GM20000 (cell line): ENCODE results near the gene BZW1.
A peak's percentile ranks its signal among the peaks of the same experiment; 100 is the strongest.
"Not testable (repeated sequence)": the region's sequence is repeated elsewhere in the genome, so short reads cannot be mapped to it uniquely, and the experiment has no call there.

ENCODE experiments used
- DNase-seq: peaks from one replicate; pipeline ENCODE4 v3.0.0; 2012; ENCODE audit warnings: low spot score
- TF ChIP-seq, protein P1 (sequence below): IDR thresholded peaks from 2 replicates; pipeline ENCODE4 v1.5.1; 2012; ENCODE audit warnings: mild to moderate bottlenecking, control low read depth; ENCODE audit errors: extremely low read depth, missing control alignments

The BZW1 gene

DNA sequence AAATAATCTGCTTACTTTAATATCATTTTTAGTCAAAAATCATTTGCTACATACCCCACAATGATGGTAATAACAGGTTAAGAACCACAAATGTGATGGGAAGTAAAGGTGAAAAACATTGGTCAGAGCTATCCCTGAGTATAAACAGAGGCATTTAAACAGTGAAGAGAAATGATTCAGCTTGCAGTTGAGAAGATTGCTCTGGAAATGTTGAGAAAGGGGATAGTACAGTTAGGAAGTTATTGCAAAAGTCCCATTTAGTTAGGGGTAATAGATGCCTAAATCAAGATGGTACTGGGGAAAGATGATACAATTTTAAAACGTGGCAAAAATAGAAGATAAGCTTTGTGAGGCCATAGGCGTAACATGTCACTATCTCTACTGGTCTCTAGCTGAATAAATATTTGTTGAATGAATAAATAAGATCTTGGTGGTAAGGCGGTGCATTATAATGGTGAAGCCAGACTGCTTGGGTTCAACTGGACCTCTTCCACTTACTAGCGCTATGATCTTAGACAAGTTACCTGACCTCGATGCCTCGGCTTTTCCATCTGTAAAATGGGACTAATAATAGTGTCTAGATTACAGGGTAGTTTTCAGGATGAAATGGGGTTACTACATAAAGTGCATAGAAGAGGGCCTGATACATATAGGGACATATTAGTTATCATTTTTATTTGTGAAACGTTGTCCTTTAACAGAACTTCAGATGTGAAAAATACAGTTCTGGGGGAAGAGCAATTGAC, 2.0 kb upstream of the BZW1 start:
- DNase-seq, result no peak
- TF ChIP-seq, protein P1, sequence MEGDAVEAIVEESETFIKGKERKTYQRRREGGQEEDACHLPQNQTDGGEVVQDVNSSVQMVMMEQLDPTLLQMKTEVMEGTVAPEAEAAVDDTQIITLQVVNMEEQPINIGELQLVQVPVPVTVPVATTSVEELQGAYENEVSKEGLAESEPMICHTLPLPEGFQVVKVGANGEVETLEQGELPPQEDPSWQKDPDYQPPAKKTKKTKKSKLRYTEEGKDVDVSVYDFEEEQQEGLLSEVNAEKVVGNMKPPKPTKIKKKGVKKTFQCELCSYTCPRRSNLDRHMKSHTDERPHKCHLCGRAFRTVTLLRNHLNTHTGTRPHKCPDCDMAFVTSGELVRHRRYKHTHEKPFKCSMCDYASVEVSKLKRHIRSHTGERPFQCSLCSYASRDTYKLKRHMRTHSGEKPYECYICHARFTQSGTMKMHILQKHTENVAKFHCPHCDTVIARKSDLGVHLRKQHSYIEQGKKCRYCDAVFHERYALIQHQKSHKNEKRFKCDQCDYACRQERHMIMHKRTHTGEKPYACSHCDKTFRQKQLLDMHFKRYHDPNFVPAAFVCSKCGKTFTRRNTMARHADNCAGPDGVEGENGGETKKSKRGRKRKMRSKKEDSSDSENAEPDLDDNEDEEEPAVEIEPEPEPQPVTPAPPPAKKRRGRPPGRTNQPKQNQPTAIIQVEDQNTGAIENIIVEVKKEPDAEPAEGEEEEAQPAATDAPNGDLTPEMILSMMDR, result no peak

DNA sequence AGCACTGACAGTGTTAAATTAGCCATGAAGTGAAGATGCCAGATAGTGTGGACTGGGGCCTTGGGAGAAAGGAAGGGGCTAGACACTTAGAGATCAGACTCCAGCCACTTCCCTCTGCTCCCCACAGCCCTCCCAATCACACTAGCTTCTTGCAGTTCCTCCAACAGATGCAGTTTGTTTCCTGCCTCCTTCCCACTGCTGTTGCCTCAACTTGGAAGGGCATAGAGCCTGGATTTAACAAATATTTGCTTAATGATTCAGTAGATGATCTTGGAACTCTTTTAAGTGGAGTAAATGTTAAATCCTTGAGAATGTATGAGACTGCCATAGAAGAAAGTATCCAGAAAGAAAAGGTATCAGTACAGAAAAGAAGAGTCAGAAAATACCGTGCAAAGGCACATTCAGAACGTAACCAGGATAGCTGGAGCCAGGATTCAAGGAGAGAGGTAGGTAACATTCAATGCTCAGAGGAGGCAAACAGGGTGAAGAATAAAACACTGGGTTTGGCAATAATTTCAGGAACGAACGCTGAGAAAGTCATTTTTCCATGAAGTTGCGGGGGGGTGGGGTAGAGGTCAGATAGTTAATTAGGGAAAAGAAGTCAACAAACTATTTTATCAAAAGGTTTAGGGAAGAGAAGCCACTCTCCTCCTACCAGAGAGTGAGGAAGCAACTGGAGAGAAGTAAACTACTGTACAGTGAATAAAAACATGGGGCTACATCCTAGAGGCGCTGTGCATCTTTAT, 1.3 kb upstream of the BZW1 start:
- DNase-seq, result no peak
- TF ChIP-seq, protein P1, result no peak

DNA sequence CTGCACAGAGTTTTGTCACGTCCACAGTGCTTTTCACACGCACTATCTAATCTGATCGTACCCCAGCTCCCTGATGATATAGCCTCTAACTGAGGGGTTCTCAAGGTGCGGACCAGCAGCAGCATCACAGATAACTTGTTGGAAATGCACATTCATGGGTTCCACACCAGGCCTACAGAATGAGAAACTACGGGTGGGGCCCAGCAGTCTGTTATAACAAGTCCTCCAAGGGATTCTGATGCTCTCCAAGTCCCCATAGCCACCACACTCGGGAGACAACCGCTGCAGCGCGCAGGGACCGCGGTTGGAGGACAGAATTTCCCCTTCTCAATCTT, 745 bp upstream of the BZW1 start:
- TF ChIP-seq, protein P1, result no peak

DNA sequence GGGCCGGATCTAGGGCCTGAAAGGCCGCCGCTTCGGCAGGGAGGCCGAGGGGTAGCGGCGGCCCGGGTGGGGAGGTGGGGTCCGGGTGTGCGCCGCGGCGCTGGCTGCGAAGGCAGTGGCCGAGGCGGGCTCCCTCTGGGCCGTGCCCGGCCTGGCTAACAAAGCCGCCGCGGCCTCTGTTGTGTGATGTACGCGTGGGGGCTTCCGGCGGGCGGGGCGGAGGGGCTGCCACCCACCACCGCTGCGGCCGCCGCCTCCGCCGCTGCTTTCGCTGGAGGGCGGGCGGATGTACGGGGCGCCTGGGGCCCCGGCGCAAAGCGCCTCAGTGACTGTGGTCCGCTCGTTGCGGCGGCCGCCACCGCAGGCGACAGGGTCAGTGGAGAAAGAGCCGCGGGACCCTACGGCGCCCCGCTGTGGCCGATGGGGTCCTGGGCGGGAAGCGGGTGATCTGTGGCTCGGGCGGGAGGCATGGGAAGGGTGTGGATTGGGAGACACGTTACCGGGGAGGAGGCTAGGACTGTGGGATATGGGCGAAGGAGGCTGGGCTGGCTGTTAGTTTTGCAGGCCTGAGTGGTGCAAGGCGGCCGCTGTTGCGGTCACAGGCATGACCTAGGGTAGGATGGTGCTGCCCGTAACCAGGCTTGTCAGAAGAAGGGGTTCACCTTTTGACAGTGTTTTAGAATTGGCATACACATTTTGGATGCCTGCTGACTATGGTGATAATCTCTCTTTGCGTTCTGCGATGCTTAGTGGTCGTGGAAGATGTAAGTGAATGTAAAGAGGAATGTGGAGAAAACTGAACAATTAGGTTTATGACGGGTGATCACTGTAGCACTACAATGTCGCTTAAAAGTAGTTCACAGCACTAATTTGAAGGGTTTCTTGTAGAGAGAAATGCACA, 662 bp downstream of the BZW1 start:
- TF ChIP-seq, protein P1, result peak; percentile 66
- peak; percentile 70 for DNase-seq

More for the DNA sequence above, 745 bp upstream of the BZW1 start:
- DNase-seq, result no peak

DNA sequence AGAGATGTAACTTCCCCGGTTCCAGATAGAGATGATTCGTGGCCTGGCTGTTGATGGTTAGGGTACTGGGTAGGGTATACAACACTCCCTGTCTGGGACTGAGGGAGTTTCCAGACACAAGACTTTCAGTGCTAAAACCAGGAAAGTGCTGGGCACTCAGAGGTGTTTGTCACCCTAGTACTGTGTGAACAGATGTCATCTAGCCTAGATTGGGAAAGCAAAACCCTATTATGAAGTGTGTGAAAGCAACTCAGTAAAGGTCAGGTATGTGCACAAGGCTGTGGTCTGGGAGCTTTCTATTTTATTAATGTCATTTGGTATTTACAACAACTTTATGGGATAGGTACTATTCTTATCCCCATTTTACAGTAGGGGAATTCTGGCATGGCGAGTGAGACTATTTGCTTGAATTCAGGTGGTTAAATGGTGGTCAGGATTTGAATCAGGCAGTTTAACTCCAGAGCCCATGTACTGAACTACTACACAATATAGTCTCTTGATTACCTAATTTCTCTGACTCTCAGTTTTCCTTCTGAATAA, 2.6 kb downstream of the BZW1 start:
- TF ChIP-seq, protein P1, result no peak
- peak; percentile 19 for DNase-seq

DNA sequence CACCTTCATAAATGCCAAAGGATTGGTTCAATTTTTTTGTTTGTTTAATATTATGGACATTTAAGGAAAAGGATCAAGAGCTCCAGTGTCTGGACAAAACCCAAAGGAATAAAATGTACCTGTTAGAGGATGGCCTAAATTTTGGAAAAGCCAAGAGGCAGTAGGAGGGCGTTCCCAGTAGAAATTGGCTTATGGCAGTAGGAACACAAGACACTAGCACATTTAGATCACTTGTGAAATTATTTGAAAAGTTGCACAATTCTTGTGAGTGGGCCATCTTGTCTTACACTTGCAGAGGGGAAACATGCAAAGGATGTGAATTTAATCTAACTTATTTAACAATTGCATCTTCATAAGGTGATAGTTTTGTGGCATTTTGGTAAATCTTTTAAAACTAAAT, 3.2 kb downstream of the BZW1 start:
- no peak for DNase-seq
- TF ChIP-seq, protein P1, result no peak

DNA sequence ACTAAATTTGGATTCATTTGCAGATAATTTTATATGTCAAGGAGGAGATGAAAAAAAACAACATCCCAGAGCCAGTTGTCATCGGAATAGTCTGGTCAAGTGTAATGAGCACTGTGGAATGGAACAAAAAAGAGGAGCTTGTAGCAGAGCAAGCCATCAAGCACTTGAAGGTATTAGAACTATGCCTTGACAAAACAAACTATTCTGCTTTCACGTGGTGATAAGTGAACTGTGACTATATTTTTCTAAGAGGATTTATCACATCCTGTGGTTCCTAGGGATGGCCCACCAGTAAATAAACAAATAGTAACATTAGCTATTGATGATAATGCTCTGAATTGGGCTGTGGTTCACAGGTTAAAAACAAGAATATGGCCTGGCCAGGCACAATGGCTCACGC, 7.0 kb downstream of the BZW1 start:
- not testable (repeated sequence) for DNase-seq
